Thoracic aorta (tissue), 2 donors: ENCODE data around the gene FIGNL2. TPM values are rescaled to one million over a fixed set of nuclear protein-coding genes. Genes with fewer than 3 reads are reported as not detected.
"Not testable (repeated sequence)": the region's sequence is repeated elsewhere in the genome, so short reads cannot be mapped to it uniquely, and the experiment has no call there.

Experiments
- ATAC-seq: fragments of 150-250 bp; one replicate; pipeline ENCODE4 v1.8.0; 2017; ENCODE audit warnings: low read depth; ENCODE audit not compliant: insufficient number of reproducible peaks, low FRiP score
- DNase-seq: peaks from one replicate; pipeline ENCODE4 v3.0.0-alpha.2; 2020; ENCODE audit warnings: low spot score
- H3K27ac ChIP-seq, 2 donors: fragments of 200-600 bp; sonication (generic); 1 replicate in 1 of 2; 2 replicates in 1 of 2; pipeline ENCODE4 v1.5.1; 2016; ENCODE audit warnings: mild to moderate bottlenecking in 2 of 2, moderate library complexity in 2 of 2
- H3K27me3 ChIP-seq: fragments of 200-600 bp; sonication (generic); replicated peaks from 2 replicates; pipeline ENCODE4 v1.6.0; 2016; ENCODE audit warnings: mild to moderate bottlenecking; ENCODE audit not compliant: insufficient read depth
- H3K36me3 ChIP-seq: fragments of 200-600 bp; sonication (generic); one replicate; pipeline ENCODE4 v1.5.1; 2016
- H3K4me1 ChIP-seq, 2 donors: fragments of 200-600 bp; sonication (generic); 1 replicate in 1 of 2; 2 replicates in 1 of 2; pipeline versions ENCODE4 v1.5.1 to v1.6.0; 2016; ENCODE audit warnings: low read depth in 2 of 2, mild to moderate bottlenecking in 1 of 2; ENCODE audit not compliant: control insufficient read depth in 1 of 2
- H3K4me3 ChIP-seq: fragments of 200-600 bp; sonication (generic); 2 replicates; pipeline ENCODE4 v1.5.1; 2016; ENCODE audit warnings: mild to moderate bottlenecking
- H3K9me3 ChIP-seq: fragments of 200-600 bp; sonication (generic); 2 replicates; pipeline ENCODE4 v1.5.1; 2016
- total RNA-seq, 2 donors: library from RNA; depleted of rRNA; stranded (reverse); fragments of >200 nt; gene quantifications; one replicate each; pipeline versions ENCODE4 v1.1.0 to v1.2.3, GENCODE V29; 2016
- TF ChIP-seq, protein P1 (sequence below): fragments of 200-600 bp; sonication (generic); IDR thresholded peaks from one replicate; pipeline ENCODE4 v1.5.1; 2019; ENCODE audit warnings: antibody characterized with exemption

The FIGNL2 gene
- total RNA-seq, 2 donors from 2014 or later: 0.28 TPM; not detected in 1

DNA sequence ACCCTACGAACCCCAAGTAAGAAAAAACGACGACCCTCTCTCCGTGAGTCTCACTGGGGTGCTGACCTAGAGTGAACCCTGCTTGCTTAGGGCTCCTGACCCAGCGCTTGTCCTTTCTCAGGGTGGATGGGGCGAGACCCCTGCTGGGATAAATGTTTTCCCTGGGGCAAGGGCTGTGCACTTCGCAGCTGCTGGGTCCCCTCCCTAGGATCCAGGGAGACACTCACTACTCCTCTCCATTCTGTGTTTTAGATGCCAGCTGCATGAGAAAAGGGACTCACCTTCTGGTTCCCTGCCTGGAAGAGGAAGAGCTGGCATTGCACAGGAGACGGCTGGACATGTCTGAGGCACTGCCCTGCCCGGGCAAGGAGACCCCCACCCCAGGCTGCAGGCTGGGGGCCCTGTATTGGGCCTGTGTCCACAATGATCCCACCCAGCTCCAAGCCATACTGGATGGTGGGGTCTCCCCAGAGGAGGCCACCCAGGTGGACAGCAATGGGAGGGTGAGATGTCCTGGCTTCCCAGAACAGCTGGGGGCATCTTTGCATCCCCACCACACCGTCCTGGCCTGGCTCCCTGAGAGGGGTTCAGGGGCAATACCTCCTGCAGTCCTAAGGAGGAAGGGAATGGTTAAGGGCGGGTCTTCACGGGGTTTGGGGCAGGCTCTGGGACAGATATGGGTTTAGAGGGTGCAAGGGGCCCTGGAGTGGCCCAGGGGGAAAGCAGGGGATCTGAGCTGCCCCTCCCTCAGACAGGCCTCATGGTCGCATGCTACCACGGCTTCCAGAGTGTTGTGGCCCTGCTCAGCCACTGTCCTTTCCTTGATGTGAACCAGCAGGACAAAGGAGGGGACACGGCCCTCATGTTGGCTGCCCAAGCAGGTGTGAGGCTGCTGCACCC is 40.0 kb upstream of the FIGNL2 start:
- TF ChIP-seq, protein P1, sequence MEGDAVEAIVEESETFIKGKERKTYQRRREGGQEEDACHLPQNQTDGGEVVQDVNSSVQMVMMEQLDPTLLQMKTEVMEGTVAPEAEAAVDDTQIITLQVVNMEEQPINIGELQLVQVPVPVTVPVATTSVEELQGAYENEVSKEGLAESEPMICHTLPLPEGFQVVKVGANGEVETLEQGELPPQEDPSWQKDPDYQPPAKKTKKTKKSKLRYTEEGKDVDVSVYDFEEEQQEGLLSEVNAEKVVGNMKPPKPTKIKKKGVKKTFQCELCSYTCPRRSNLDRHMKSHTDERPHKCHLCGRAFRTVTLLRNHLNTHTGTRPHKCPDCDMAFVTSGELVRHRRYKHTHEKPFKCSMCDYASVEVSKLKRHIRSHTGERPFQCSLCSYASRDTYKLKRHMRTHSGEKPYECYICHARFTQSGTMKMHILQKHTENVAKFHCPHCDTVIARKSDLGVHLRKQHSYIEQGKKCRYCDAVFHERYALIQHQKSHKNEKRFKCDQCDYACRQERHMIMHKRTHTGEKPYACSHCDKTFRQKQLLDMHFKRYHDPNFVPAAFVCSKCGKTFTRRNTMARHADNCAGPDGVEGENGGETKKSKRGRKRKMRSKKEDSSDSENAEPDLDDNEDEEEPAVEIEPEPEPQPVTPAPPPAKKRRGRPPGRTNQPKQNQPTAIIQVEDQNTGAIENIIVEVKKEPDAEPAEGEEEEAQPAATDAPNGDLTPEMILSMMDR: no peak
- no peaks in the 10 kb centered on the region for H3K27me3 ChIP-seq
- DNase-seq (no peak), ATAC-seq (no peak)
- H3K9me3 ChIP-seq: no peaks in the 10 kb centered on the region
- no peaks in the 10 kb centered on the region for H3K36me3 ChIP-seq
- no peak overlapping the region for H3K4me3 ChIP-seq
- H3K27ac ChIP-seq: no peak overlapping the region
- H3K4me1 ChIP-seq: peaks cover 6 to 9% of the 10 kb centered on the region in 2 donors

DNA sequence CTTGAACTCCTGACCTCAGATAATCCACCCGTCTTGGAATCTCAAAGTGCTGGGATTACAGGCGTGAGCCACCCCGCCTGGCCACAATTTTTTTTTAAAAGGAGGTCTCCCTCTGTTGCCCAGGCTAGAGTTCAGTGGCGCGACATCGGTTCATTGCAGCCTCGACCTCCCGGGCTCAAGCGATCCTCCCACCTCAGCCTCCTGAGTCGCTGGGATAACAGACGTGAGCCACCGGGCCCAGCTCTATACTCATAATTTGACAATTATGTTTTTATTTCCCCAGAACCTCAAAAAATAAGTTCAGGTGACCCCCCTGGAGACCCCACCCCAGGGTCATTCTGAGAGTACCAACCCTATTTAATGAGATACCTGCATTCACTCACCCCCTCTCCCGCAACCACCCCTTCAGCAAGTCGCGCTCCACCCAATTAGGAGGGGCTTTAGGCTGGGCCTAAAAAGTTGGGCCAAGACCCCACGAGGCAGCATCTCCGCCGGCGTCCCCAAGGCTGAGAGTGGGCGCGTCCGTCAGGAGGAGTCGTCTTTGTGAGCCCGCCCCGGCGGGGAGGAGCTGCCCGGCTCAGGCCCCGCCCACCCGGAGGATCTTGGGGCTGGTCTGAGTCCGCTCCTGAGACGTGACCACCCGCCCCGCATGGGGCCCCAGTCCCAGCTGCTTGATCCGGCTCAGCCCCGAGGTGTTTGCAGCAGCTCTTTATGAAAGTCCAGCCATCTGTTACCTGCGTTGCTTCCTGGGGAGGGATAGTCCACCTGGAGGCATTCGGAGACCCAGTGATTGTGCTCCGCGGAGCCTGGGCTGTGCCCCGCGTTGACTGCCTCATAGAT is 39.2 kb upstream of the FIGNL2 start, which contains the start of gene ANKRD33:
TSS of gene ANKRD33 (plus strand) at position 628 of the 840 bp plus-strand sequence. CDS start at position 712, 84 bp downstream.
- ATAC-seq (no peak), DNase-seq (no peak)
- Histone ChIP-seq H3K27ac (no peak within 1 kb of the TSS), H3K4me3 (no peak within 1 kb of the TSS), H3K9me3 (no peaks in the 10 kb centered on the region), H3K4me1 (peaks cover 6 to 9% of the 10 kb centered on the region in 2 donors), H3K27me3 (no peaks in the 10 kb centered on the region), H3K36me3 (no peaks in the 10 kb centered on the region)
- TF ChIP-seq, protein P1: no peak

DNA sequence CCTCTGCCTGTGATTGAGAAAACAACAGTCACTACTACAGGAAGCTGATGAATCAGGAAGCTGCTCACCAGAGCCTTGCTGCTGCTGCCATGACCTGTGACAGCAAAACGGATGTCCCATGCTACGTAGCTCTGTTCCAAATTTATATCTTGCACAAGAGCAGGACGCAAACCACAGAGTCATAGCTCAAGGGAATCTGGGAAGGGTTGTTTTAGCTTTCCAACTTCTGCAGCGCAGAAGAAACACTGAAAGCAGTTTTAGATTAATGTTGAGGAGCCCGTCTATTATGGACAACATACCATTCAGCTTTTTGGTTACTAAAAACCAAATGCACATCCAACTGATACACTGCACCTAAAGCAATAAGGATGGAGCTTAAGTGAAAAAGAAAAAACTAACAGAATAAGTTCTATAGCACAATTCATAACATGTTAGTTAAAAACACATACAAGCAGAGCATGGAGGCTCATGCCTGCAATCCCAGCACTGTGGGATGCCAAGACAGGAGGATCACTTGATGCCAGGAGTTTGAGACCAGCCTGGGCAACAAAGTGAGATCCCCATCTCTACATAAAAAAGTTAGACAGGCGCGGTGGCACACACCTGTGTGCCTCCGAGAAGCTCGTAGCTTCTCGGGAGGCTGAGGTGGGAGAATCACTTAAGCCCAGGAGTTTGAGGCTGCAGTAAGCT is 37.6 kb upstream of the FIGNL2 start:
- Histone ChIP-seq H3K27ac (peak overlapping the region in 1 of 2 donors; percentile 12), H3K27me3 (no peaks in the 10 kb centered on the region), H3K4me3 (peak overlapping the region; percentile 37), H3K4me1 (peaks cover 6 to 9% of the 10 kb centered on the region in 2 donors), H3K9me3 (no peaks in the 10 kb centered on the region), H3K36me3 (no peaks in the 10 kb centered on the region)
- peak; percentile 41 for DNase-seq
- peak; percentile 86 for ATAC-seq
- TF ChIP-seq, protein P1: no peak

DNA sequence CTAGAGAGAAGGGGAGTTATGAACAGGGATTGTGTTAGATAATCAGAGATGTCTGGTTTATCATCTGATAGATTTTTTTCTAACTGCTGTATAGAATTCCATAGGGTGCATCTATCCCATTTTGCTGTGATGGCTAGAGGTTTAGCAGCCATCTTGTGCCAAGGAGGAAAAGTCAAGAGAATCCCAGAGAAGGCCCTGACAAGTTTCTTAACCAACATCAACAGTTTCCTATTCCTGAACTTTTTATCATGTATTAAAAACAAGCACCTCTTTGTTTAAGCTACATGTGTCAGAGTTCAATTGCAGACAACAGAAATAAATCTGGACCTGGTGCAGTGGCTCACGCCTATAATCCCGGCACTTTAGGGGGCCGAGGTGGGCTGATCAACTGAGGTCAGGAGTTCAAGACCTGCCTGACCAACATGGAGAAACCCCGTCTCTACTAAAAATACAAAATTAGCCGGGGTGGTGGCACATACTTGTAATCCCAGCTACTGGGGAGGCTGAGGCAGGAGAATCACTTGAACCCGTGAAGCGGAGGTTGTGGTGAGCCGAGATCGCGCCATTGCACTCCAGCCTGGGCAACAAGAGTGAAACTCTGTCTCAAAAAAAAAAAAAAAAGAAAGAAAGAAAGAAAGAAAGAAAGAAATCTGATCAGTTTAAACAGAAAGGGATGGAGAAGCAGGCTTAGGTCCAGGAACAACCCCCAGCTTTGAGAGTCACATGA is 36.9 kb upstream of the FIGNL2 start:
- not testable (repeated sequence) for H3K9me3 ChIP-seq, H3K36me3 ChIP-seq, DNase-seq, H3K4me1 ChIP-seq, ATAC-seq, H3K27me3 ChIP-seq
- Histone ChIP-seq H3K4me3 (peak overlapping the region; percentile 37), H3K27ac (peak overlapping the region in 1 of 2 donors; percentile 19)

DNA sequence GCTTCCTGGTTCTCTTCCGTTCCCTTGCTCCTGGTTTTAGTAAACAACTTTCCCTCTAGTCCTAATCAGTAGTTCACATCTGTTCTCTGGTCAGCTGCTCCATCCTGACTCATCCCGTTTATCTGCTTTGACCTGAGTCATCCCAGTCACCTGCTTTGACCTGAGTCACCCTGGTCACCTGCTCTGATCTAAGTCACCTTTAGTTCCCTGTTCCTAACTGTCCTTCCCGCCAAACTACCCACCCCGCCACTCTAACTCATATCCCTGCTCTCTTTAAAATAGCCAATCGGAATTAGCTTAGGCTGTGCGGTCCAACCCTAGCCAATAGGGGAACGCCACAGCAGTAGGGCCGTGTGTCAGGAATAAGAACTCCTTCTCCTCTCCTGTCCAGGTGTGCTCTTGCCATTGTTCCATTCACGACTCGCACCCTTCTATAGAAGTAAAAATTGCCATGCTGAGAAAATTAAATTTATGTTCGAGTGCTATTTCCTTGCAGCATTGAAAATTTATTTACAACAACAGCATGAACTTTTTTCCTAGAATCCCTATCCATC is 36.2 kb upstream of the FIGNL2 start:
- TF ChIP-seq, protein P1: no peak
- no peak for ATAC-seq
- no peak overlapping the region for H3K27ac ChIP-seq

More for the DNA sequence above, 36.2 kb upstream of the FIGNL2 start:
- no peak for DNase-seq
- no peaks in the 10 kb centered on the region for H3K36me3 ChIP-seq
- no peak overlapping the region for H3K4me3 ChIP-seq
- H3K27me3 ChIP-seq: no peaks in the 10 kb centered on the region
- H3K4me1 ChIP-seq: peaks cover 6 to 9% of the 10 kb centered on the region in 2 donors
- H3K9me3 ChIP-seq: no peaks in the 10 kb centered on the region
